GM15510 (cell line): Measurements from ENCODE around the gene LGI1.

Source experiments
- POLR2A ChIP-seq: IDR thresholded peaks from 3 replicates; pipeline ENCODE4 v1.6.1; 2011; ENCODE audit warnings: borderline replicate concordance; ENCODE audit not compliant: insufficient read length; ENCODE audit errors: extremely low read depth

Gene LGI1

DNA sequence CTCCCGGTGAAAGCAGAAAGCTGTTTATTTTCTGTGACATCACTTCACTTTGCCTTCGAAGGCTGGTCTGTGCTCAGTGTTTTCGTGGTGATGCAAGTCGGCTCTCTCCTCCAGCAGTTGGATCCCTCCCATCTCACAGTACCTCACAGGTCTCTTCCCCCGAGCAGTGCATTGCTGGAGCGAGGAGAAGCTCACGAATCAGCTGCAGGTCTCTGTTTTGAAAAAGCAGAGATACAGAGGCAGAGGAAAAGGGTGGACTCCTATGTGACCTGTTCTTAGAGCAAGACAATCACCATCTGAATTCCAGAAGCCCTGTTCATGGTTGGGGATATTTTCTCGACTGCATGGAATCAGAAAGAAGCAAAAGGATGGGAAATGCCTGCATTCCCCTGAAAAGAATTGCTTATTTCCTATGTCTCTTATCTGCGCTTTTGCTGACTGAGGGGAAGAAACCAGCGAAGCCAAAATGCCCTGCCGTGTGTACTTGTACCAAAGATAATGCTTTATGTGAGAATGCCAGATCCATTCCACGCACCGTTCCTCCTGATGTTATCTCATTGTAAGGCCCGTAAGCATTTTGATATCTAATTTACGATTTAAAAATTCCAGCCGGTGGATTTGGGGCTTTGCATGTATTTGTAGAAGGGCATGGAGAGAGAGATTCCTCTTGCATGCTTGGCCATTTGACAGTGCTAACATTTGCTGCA, at the start of gene LGI1:
LGI1 (plus strand) TSS at position 136 of the 707 bp plus-strand sequence; CDS start at position 345, 209 bp downstream.
- TF ChIP-seq POLR2A, result no peak

DNA sequence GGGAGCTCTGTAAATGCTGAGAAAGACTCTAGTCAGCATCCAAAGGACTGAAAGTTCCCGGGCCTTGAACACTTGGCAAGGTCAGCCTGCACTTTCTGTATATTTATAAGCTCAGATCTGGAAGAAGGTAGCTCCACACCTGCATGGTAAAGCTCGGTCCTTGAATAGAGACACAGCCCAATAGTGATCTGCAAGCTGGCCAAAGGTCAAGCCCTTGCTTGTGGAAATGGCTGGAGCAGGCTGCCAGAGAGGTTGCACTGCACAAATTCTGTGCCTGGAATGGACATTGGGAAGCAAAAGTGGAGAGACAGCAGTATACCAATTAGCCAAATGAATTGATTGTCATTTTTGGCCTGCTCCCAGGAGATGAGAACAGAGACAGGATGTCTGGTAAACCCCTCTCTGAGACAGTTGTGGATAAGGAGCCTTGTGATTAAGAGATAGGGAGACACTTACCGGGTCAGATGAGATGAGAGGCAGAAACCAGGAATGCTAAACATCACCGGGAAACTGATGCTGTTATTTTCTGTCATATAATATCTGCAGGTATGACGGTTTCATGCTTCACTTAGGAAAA, 47.3 kb upstream of the LGI1 start:
- TF ChIP-seq POLR2A, result no peak

DNA sequence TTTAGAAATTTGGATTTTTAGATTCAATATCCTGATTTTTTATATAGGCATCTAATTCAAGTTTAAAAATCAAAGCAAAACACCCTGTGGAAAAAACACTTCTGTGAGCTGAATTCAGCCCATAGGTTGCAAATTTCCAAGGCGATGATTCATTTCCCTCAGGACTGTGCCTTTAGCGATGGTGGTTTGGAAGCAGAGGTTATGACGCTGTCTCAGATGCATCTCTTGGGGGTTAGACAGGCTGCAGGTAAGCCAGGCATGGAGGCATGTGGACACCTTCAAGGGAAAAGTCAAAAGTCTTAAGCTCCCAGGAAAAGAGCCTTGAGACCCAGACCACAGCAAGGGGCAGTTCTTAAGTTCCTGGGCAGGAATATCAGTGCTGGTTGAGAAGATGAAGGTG, 45.8 kb upstream of the LGI1 start:
- no peak for TF ChIP-seq POLR2A

- TF ChIP-seq POLR2A, result no peak
Observed at GRCh38 chr10:93712593-93712992, 45.1 kb upstream of the LGI1 start.

DNA sequence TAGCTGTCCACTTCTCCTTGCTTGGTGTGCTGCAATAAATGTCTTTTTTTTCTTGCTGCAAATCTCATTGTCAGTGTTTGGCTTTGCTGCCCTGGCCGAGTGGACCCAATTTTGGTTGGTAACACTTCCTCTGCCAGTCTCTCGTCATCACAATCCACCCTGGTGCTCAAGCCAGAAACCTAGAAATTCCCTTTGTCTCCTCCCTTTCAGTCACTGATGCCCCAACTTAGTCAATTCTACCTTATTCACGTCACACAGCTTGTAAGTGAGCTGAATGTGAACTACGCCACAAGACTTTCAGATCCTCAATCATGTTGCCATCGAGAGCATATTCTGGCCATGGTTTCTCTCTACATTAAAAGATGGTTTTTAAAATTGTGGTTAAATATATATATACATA, 42.4 kb upstream of the LGI1 start:
- no peak for TF ChIP-seq POLR2A

- TF ChIP-seq POLR2A, result no peak
Observed at GRCh38 chr10:93716766-93717165, 41.0 kb upstream of the LGI1 start.

DNA sequence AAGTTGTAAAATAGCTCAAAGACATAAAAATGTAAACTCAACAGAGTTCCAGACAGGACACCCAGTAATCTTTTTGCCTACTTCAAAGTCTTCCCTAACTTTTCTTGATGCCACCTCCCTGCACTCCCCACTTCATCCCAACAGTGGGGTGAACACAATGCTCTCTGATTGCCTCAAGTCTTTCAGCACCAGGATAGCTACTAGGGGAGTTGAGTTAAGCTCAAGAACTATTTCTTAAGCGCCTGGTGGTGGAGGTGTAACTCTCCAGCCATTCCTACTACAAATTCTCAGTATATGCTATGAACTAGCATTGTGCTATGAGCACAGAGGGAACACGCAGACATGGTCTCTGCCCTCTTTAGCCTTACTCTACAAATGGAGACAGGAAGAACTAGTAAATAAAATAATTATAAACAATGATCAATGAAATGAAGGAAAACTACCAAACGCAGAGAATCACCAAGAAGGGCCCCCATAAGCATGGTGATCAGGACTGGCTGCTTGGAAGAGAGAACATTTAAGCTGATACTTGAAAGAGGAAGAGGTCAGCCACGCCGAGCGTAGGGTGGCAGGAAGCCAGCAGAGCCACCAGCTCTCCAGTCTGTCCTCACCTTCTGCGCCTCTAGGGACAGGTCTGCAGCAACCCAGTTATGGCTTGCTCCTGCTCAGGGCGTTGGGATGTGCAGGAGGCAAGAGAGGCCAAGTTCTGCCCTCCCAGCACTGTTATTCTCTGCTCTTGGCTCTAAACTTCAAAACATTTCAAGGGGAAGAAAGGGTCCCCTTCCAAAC, 38.6 kb upstream of the LGI1 start:
- TF ChIP-seq POLR2A, result no peak

- TF ChIP-seq POLR2A, result no peak
Observed at GRCh38 chr10:93719901-93720300, 37.8 kb upstream of the LGI1 start.

- TF ChIP-seq POLR2A, result no peak
Observed at GRCh38 chr10:93722550-93722949, 35.2 kb upstream of the LGI1 start.

DNA sequence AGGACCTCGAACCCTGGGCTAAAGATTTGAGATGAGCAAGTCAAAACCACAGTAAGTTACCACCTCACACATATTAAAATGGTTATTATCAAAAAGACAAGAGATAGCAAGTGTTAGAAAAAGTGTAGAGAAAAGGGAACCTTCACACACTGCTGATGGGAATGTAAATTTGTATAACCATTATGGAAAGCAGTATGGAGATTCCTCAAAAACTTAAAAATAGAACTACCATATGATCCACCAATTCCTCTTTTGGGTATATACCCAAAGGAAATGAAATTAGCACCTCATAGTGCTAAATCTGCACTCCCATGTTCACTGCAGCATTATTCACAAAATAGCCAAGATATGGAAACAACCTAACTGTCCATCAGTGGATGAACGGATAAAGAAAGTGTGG, 34.6 kb upstream of the LGI1 start:
- no peak for TF ChIP-seq POLR2A

DNA sequence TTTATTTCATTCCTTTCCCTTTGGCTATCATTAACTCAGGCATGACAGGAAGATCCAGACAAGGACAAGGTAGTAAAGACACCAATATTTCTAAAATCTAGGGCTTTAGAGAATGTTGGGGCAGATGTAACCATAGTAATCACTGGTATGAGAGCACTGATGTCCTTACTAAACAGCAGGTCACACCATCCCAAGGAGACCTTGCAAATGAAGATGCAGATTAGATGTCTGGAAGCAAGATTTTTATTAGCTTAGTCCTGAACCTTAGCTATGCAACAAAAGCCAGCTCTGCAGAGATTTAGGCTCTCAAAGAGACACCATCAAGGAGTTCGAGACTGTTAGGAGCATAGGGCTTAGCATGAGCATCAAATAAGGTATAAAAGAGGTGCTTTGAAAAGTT, 31.7 kb upstream of the LGI1 start:
- TF ChIP-seq POLR2A, result no peak

- TF ChIP-seq POLR2A, result no peak
Observed at GRCh38 chr10:93741367-93741766, 16.4 kb upstream of the LGI1 start.

- no peak for TF ChIP-seq POLR2A
Observed at GRCh38 chr10:93742633-93743349, 14.9 kb upstream of the LGI1 start.

DNA sequence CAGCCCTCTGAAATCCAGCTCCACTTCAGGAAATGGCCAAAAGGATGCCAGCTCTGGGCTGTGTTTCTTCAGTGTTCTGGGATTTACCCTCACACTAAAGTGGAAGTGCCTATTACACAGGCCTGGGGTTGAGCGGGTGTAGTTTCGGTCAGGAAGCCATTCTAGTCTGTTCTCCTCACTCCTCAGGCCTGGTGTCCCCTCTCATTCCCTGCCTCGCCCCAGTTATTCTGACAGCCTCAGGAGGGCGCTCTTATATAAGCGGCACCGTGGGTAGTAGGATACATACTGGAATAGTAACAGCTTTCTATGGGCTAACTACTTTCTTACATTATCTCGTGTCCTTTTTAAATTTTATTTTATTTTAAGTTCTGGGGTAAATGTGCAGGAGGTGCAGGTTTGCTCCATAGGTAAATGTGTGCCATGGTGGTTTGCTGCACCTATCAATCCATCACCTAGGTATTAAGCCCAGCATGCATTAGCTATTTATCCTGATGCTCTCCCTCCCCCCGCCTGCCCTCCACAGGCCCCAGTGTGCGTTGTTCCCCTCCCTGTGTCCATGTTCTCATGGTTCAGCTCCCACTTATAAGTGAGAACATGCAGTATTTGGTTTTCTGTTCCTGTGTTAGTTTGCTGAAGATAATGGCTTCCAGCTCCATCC, 12.2 kb upstream of the LGI1 start:
- TF ChIP-seq POLR2A, result no peak
